Measurements from ENCODE around the gene CFAP206. TPM values are rescaled to one million over a fixed set of nuclear protein-coding genes. Genes with fewer than 3 reads are reported as not detected.

CFAP206 gene
- polyA plus RNA-seq, 1 experiment: 0.10 TPM

- no peak for DNase-seq (ENCODE audit: low read depth)
- CTCF ChIA-PET: no interaction called here
- no peak for TF ChIP-seq CTCF (IDR thresholded peaks at IDR 0.05; ENCODE audit: insufficient read depth, low read depth, low read length)
- peaks cover 2% of the 10 kb centered on the region for H3K36me3 ChIP-seq (ENCODE audit: control insufficient read depth, insufficient read depth, low read length)
- no peaks in the 10 kb centered on the region for H3K27me3 ChIP-seq (ENCODE audit: control insufficient read depth, insufficient read depth, low read length)
- H3K4me3 ChIP-seq (ENCODE audit: low read depth, low read length): no peak overlapping the region
- POLR2A ChIA-PET: no interaction called here
Measured at GRCh38 chr6:87501809-87502572, 94.2 kb downstream of the CFAP206 start.

GRCh38 chr6:87504441-87504840, 96.7 kb downstream of the CFAP206 start:
- Histone ChIP-seq H3K4me3 (ENCODE audit: low read depth, low read length) (no peak overlapping the region), H3K36me3 (ENCODE audit: control insufficient read depth, insufficient read depth, low read length) (peaks cover 2% of the 10 kb centered on the region), H3K27me3 (ENCODE audit: control insufficient read depth, insufficient read depth, low read length) (no peaks in the 10 kb centered on the region)
- TF ChIP-seq CTCF (IDR thresholded peaks at IDR 0.05; ENCODE audit: insufficient read depth, low read depth, low read length): no peak
- ChIA-PET CTCF (interaction anchor here (1.4 kb wide), 1 partner anchor 42 kb away, joined by 3 read pairs; no protein-coding TSS in a partner anchor), POLR2A (no interaction called here)
- no peak for DNase-seq (ENCODE audit: low read depth)

Small RNA genes lying within 50 kb of the gene (small RNA-seq; reads per million reads assigned to genes)
- gene AL049697.2 (ENCODE audit: insufficient read length, low read depth, low replicate concordance) (not detected), gene RNU6-444P (ENCODE audit: insufficient read length, low read depth, low replicate concordance) (not detected)

Other genes starting within 250 kb of the CFAP206 start
- gene SMIM8, start 85.4 kb upstream of the CFAP206 start, polyA plus RNA-seq (2011; rRNA removed): 1.2 and 3.0 TPM in 2 replicates
- gene GJB7, start 78.7 kb upstream of the CFAP206 start, polyA plus RNA-seq (2011; rRNA removed): not detected in 2 replicates
- gene C6orf163, start 63.2 kb upstream of the CFAP206 start, polyA plus RNA-seq (2011; rRNA removed): 0.20 and 0.78 TPM in 2 replicates
- gene SLC35A1, start 65.0 kb downstream of the CFAP206 start, polyA plus RNA-seq (2011; rRNA removed): 10.5 and 21.1 TPM in 2 replicates
- gene RARS2, start 182.0 kb downstream of the CFAP206 start, polyA plus RNA-seq (2011; rRNA removed): 12.4 and 25.5 TPM in 2 replicates
- gene ORC3, start 182.2 kb downstream of the CFAP206 start, polyA plus RNA-seq (2011; rRNA removed): 17.3 and 35.5 TPM in 2 replicates